ENCODE data around the gene GPRIN3.
A peak's percentile ranks its signal among the peaks of the same experiment; 100 is the strongest.
"Not testable (repeated sequence)": the region's sequence is repeated elsewhere in the genome, so short reads cannot be mapped to it uniquely, and the experiment has no call there.

The GPRIN3 gene

GRCh38 chr4:89288430-89288829, 19.2 kb downstream of the GPRIN3 start:
- no peak for DNase-seq

GRCh38 chr4:89287945-89288344, 19.7 kb downstream of the GPRIN3 start:
- no peak for DNase-seq

- DNase-seq, result no peak
These were observed 21.9 kb downstream of the GPRIN3 start for GRCh38 chr4:89285745-89286144.

GRCh38 chr4:89284828-89285227, 22.8 kb downstream of the GPRIN3 start:
- no peak for DNase-seq

GRCh38 chr4:89284020-89284424, 23.6 kb downstream of the GPRIN3 start:
- DNase-seq, result no peak

GRCh38 chr4:89283226-89284009, 24.2 kb downstream of the GPRIN3 start:
- DNase-seq, result peak; percentile 68

GRCh38 chr4:89279385-89279784, 28.2 kb downstream of the GPRIN3 start:
- no peak for DNase-seq

- no peak for DNase-seq
These were observed 30.2 kb downstream of the GPRIN3 start for GRCh38 chr4:89277412-89277811.

- no peak for DNase-seq
These were observed 31.3 kb downstream of the GPRIN3 start for GRCh38 chr4:89276296-89276695.

DNA sequence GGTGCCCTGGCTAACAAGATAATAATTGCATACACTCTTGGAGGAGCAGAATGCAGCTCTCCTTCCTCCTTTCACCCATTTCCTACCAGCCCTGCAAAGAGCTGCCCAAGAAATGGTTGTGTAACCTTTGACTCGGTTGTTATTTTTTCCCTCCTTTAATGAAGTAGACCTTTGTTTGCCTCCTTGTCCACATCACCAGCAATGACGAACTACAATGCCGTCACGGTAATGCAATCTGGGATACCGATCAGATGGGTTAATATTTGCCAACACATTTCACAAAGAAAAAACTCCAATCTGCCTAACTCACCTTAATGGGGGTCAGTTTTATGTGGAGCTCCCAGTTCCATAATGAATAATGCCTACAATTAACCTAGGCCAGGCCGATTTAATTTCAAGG, 32.0 kb downstream of the GPRIN3 start:
- no peak for DNase-seq

GRCh38 chr4:89273741-89274141, 33.9 kb downstream of the GPRIN3 start:
- no peak for DNase-seq

- DNase-seq, result no peak
These were observed 36.8 kb downstream of the GPRIN3 start for GRCh38 chr4:89270792-89271191.

DNA sequence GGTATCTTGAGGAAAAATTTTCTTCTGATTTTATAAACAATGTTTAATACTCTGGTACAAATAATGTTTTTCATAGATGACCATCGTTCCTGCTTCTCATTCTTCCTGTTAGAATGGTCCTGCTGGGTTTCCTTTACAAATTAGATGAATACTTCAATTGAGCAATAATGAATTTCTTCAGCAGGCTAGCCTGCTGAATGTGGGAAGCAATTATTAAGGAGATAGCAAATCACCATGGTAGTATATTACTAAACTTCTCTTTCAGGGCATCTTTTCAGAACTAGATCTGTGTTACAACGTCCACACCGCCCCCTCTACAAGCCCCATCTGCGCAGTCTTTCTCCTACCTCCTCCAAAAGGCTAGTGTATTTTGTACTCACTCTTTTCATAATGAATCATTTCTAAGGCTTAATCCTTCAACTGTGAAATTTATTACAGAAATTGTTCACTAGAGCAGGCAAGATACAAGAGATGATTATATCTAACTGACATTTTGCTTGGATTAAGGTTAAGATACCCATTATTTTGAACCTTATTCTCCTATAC, 38.4 kb downstream of the GPRIN3 start:
- DNase-seq, result no peak

- DNase-seq, result no peak
These were observed 38.9 kb downstream of the GPRIN3 start for GRCh38 chr4:89268679-89269078.

- DNase-seq, result no peak
These were observed 39.8 kb downstream of the GPRIN3 start for GRCh38 chr4:89267846-89268245.

GRCh38 chr4:89267392-89267791, 40.2 kb downstream of the GPRIN3 start:
- DNase-seq, result no peak

GRCh38 chr4:89266128-89266527, 41.5 kb downstream of the GPRIN3 start:
- DNase-seq, result no peak

GRCh38 chr4:89263265-89263664, 44.3 kb downstream of the GPRIN3 start:
- no peak for DNase-seq

DNA sequence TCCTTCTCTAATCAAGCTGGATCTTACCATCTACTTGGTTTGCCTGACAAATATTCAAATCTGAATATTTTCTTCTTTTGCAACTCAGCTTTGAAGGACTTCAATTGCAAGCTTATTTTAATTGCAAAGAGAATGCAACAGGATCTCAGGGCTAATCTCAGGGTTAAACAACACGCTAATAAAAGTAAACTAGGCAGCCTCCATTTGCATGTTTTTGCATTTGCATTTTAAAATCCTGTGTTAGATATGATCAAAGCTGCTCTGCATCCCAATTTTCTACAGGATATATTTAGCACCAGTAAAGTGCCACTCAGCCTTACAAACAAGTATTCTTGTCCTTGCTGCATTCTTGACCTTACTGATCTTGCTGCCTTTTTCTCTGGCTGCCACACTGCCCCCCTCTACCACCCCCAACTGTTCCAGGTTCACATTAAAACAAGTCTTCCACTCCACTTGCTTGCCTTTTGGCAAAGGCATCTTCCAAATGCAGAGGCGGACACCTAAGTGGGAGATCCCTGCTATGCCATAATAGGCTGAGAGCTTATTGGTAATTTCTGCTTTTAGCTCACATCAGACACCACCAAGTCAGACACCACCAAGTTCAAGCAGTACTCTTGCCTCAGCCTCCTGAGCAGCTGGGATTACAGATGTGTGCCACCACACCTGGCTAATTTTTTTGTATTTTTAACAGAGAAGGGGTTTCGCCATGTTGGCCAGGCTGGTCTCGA, 48.1 kb downstream of the GPRIN3 start:
- DNase-seq, result no peak

DNA sequence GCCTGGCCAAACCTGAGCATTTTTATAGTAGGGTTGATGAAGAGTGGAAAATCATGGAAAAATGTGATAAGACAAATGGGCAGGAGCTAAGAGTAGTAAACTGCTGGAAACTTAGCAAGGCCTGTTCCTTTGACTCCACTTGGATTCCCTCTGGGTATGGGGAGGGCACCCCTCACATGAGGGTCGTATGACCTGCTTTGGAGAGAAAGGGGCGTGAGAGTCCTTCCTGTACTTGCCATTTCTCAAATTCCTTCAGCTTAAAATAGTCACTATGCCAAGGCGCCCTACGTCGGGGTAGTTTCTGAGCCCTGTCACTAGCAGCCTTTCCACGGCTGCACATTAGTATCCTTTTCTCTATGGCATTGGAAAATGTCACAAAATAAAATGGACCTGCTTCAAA, 49.1 kb downstream of the GPRIN3 start:
- no peak for DNase-seq

GRCh38 chr4:89257376-89257775, 50.2 kb downstream of the GPRIN3 start:
- DNase-seq, result no peak

GRCh38 chr4:89256203-89256800, 51.3 kb downstream of the GPRIN3 start:
- DNase-seq, result no peak

DNA sequence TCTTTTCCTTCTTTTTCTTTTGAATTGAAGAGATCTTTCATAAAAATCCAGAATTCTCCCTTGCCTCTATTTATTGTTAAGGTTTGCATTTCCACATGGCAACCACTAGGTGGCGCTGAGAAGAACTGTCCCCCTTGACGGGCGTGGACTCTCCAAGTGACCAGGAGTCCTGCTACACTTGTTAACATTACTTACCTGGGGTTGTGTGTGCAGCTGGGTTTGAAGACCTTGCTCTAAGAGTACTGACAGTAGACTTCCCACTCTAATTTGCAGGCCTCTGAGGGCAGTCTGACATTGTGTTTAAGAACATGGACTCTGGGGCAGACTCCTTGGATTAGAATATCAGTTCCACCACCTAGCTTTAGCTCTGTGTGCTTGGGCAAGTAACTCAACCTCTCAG, 52.8 kb downstream of the GPRIN3 start:
- DNase-seq, result peak; percentile 3

GRCh38 chr4:89254347-89254746, 53.3 kb downstream of the GPRIN3 start:
- DNase-seq, result not testable (repeated sequence)

All from NCI-H226 (cell line).